Esophagus muscularis mucosa (tissue), 3 donors: Measurements from ENCODE around the gene MYH7.

Experiments used
- POLR2A ChIP-seq: fragments of 450-650 bp; IDR thresholded peaks from one replicate; pipeline ENCODE4 v1.6.1; 2017; ENCODE audit warnings: antibody characterized with exemption, moderate library complexity, mild to moderate bottlenecking, low read depth
- POLR2AphosphoS5 ChIP-seq, 2 donors: sonication (generic); formaldehyde crosslinking; IDR thresholded peaks; one replicate each; pipeline ENCODE4 v1.6.1; 2017; ENCODE audit warnings: antibody characterized with exemption in 2 of 2
- TF ChIP-seq, protein P1 (sequence below), 3 experiments: fragments of 200-600 bp in 2 of 3; fragments of 450-650 bp in 1 of 3; sonication (generic) in 2 of 3; IDR thresholded peaks; one replicate each; pipeline ENCODE4 v1.5.1; 2017 to 2019; ENCODE audit warnings: antibody characterized with exemption in 3 of 3, mild to moderate bottlenecking in 2 of 3, moderate library complexity in 1 of 3

GRCh38 chr14:23388996-23389395 is 46.5 kb downstream of the MYH7 start:
- TF ChIP-seq, protein P1, sequence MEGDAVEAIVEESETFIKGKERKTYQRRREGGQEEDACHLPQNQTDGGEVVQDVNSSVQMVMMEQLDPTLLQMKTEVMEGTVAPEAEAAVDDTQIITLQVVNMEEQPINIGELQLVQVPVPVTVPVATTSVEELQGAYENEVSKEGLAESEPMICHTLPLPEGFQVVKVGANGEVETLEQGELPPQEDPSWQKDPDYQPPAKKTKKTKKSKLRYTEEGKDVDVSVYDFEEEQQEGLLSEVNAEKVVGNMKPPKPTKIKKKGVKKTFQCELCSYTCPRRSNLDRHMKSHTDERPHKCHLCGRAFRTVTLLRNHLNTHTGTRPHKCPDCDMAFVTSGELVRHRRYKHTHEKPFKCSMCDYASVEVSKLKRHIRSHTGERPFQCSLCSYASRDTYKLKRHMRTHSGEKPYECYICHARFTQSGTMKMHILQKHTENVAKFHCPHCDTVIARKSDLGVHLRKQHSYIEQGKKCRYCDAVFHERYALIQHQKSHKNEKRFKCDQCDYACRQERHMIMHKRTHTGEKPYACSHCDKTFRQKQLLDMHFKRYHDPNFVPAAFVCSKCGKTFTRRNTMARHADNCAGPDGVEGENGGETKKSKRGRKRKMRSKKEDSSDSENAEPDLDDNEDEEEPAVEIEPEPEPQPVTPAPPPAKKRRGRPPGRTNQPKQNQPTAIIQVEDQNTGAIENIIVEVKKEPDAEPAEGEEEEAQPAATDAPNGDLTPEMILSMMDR (IDR thresholded peaks at IDR 0.05): no peak
- TF ChIP-seq POLR2AphosphoS5 (IDR thresholded peaks at IDR 0.05): no peak
- no peak for TF ChIP-seq POLR2A
